Measurements from ENCODE around the gene DDX27.
"Not testable (repeated sequence)": the region's sequence is repeated elsewhere in the genome, so short reads cannot be mapped to it uniquely, and the experiment has no call there.

The DDX27 gene

DNA sequence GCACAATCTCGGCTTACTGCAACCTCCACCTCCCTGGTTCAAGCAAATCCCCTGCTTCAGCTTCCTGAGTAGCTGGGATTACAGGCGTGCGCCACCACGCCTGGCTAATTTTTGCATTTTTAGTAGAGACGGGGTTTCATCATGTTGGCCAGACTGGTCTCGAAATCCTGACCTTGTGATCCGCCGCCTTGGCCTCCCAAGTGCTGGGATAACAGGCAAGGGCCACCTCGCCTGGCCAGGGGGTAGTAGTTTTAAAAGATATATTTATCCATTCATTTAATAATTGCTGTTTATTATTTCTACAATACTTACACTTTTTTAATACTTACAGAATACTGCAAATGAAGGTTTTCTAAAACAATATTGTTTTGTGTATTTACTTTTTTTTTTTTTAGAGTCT lies 15.5 kb upstream of the DDX27 start:
- no peak for FAIRE-seq

DNA sequence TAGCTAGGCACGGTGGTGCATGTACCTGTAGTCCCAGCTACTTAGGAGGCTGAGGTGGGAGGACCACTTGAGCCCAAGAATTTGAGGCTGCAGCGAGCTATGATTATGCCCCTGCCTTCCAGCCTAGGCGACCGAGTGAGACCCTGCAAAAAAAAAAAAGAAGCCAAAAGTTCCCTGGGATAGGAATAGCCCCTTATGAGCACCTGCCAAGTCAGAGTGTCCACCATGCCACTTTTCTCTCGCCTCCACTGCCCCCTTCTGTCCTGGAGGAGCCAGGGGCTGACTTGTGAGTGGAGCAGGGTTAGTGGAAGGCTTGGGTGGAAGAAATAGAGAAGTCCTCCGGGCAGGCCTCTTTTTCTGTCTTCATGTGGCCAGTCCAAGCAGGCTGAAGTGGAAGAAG lies 12.1 kb upstream of the DDX27 start:
- FAIRE-seq = no peak

DNA sequence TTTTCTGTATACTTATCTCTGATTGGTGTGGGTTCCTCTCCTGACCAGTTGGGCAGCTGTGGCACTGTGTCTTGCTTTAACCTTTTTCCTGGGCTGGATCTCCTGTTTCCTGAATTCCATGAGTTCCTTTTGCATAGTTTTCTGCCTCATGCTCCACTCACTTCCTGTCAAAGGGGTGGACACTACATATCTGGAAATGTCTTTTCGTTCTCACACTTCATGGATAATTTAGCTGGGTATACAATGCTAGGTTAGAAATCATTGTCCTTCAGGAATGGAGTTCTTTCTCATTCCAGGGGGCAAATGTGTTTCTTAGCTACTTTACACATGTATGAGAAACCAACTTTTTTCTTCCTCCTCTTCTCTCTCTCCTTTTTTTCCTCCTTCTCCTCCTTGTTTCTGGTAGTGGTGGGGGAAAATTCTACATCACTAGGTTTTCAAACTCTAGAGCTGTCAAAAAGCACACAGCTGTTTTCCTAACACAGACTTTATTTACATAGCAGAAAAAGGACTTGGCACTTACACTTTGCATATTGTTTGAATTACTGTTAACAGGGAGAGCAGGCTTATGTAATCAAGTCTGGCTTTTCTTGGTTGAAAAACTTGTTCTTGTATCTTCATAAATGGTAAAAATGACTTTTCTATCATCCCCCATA lies 9.0 kb upstream of the DDX27 start:
- no peak for FAIRE-seq

DNA sequence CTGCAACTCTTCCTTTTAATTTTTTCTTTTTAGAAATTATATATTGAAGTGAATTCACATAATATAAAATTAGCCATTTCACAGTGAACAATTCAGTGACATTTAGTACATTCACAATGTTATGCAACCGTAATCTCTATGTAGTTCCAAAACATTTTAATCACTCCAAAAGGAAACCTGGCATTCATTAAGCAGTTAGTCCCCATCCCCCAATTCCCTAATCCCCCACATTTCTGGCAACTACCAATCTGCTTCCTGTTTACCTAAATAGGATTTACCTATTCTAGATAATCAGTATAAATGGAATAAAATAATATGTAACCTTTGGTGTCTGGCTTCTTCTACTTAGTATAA lies 8.5 kb upstream of the DDX27 start:
- no peak for FAIRE-seq

DNA sequence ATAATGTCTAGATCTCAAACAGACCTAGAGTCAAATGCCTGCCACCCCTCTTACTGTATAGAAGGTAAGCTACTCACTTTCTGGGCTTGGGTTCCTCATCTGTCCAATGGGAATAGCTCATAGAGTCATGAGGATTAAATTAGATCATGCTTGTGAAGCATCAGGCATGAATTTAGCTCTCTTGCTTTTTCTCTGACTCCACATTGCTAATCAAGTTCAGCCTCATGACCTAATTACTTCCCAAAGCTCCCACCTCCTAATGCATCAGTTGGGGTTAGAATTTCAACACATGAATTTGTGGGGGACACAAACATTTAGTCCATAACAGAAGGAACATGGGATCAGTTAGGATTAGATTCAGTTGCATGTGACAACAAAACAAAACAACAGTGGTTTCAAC lies 4.6 kb upstream of the DDX27 start:
- FAIRE-seq = no peak

DNA sequence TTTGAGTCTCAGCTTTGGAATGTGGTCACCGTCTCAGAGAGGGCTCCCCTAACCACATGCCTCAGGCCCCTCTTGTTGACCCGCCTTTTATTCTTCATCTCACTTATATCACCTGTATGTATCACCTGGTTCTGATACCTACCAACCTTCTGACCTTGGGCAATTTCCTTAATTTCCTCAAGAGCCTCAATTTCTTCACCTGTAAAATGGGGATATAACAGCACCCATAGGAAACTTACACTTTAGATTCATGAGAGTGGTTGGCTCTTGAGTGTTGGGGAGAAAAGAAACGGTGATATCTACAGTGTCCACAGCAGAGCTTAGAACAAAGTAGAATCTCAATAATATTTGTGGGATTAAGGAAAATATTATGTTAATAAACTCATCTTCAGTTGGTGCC lies 4.0 kb upstream of the DDX27 start:
- no peak for FAIRE-seq

DNA sequence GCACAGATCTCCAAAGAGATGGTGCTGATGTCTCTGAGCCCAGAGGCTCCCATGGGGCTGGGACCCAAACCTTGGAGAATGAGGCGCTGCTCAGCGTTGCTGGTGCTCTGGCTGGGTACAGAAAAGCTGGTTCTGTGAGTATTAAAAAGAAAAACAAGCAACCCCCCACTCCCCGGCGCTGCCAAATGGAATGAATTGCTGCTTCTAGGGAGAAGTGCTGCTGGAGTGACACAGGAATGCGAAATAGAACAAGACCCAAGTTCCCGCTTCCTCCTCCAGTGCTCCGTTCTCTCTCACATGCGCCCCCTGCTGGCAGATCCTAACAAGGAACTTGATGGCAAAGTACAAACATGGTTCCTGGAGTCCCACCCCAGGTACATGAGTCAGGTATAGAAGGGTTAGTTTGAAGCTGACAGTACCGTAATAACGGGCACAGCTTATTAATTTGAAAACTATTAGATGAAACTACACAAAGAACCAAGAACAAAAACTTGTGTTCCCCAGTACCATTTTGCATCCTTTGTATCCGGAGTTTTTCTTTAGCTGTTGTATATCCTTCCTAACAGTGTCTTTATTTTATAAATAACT lies 2.1 kb upstream of the DDX27 start:
- peak; percentile 85 for FAIRE-seq

DNA sequence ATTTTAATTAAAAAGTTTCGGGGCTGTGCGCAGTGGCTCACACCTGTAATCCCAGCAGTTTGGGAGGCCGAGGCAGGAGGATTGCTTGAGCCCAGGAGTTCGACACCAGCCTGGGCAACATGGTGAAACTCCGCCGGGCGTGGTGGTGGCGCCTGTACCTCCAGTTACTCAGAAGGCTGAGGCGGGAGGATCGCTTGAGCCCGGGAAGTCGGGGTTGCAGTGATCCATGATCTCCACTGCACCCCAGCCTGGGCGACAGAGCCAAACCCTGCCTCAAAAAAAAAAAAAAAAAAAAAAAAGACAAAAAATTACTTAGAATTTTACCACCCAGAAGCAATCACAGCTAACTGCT lies 501 bp upstream of the DDX27 start:
- FAIRE-seq = not testable (repeated sequence)

DNA sequence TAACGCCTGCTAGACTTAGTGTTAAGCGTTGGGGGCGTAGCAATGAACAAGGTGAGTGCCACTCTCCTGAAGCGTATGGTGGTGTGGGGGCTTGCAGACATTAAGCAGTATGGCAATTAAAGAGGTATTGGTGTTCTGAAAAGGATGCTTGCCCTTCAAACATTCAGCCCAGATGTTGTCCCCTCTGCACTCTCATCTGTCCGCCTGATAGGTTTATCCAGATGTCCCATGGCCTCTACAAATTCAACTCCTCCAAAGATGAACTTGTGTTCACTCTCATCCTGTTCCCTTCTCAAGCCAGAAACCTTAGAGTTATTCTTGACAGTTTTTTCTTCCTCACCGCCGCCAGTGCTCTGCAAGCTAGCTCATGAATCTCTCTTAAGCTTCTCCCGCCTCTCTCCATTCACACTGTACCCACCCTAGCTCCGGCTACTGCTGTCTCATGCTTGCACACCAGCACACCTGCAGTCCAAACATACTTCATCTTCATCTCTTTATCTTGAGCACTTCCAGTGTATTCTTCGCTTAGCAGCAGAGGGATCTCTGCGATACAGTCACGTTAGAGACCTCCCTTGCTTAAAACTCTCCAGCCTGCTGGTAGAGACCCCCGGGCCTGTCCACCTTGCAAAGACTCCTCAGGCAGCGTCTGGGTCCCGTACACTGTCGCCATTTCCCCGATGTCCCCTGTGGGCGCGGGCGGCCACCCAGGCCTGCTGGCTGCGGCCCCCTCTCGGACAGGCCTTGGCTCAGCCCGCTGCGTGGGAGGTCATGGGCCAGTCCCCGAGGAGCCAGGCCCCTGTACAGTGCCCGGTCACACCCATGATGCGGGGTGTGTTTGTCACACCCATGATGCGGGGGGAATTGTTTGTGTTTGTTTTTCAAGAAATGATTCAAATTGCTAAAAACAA lies 962 bp downstream of the DDX27 start:
- no peak for FAIRE-seq

DNA sequence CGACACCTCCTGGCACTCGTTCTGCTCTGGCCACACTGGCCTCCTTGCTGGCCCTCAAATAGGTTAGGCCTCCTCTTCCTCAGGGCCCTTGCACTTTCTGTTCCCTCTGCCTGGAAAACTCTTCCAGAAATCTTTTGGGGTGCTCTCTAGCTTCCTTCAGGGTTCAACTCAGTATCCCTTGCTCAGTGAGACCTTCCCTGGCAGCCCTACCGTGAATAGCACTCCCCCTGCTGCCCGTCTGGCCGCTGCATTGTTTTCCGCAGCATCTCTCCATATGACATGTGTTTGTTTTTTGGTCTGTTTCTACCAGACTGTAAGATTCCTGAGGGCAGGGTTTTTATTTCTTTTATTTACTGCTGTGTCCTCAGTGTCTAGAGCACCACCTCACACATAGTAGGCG lies 6.7 kb downstream of the DDX27 start:
- no peak for FAIRE-seq

DNA sequence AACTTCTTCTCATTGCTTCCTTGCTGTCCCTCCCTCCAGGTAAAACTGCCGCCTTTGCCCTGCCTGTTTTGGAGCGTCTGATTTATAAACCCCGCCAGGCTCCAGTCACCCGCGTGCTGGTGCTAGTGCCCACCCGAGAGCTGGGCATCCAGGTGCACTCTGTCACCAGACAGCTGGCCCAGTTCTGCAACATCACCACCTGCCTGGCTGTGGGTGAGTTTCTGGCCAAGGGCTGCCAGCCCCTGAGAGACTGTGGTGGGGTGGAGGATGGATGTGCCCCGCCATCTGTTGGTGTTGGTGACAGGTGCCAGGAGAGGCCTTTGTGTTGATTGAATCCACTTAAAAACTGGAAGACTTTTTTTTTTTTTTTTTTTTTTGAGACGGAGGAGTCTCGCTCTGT lies 9.5 kb downstream of the DDX27 start:
- FAIRE-seq = no peak

DNA sequence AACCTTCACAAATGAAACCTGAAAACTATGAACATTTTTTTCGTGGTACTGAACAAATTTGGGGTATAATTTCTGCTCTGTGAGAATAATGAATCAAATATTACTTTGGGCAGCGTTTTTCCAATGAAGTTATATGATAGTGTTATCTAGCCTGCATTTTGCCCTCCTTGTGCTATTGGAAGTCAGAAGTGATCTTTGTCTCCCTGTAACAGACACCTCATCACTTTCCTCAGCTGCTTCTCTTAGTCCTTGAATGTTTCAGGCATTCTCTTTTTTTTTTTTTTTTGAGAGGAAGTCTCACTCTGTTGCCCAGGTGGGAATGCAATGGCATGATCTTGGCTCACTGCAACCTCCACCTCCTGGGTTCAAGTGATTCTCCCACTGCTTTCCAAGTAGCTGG lies 10.2 kb downstream of the DDX27 start:
- FAIRE-seq = no peak

DNA sequence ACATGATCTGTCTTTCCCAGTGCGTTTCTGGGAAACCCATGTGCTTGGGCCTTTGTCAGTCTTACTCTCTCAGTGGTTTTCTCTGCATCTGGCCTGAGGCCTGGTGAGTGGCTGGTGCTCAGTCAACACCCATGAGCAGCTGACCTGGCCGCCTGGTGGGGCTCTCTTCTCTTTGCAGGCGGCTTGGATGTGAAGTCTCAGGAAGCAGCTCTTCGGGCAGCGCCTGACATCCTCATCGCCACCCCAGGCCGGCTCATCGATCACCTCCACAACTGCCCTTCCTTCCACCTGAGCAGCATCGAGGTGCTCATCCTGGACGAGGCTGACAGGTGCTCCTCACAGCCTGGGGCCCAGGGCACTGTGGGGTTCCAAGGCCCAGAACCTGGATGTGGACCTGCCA lies 10.8 kb downstream of the DDX27 start:
- FAIRE-seq = no peak

DNA sequence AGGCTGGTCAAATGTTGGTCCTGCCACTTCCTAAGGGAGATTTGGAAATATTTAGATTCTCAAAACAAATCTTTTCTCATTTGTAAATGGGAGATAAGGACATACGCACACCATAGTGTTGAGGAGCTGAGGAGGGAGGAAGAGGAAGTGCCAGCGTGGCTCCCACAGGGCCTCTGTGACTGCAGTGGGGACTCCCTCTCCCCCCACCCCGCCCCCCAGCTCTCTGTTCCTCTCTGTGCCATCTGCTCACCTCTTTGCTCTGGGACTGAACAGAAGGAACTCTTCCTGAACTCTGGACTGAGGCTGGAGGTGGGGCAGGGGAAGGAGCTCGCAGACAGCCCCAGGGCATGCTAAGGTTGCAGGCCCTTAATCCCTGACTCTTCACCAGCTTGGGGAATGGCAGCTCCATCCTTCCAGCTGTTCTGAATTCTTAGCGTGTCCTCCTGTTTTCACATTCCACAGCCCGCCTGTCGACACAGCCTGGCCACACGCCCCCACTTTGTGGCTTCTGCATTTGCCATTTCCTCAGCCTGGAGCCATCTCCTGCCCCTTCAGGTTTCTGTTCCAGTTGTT lies 11.4 kb downstream of the DDX27 start:
- no peak for FAIRE-seq

DNA sequence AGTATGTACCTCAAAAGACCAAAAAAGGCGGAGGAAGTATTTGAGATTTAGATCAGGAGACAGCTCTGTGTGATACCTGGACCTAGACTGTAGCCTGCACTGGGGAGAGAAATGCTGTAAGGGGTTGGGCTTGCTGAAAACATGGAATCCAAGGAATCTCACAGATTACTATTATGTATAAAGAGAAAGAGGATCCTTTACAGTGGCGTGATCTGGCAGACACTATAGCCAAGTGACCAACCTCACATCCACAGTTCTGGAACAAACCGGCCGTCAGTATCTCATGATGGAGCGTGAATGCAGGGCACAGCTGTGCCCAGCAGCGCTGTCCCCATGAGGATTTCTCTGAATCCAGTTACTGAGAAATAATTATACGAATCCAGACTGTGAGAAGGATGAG lies 12.3 kb downstream of the DDX27 start:
- FAIRE-seq = no peak

DNA sequence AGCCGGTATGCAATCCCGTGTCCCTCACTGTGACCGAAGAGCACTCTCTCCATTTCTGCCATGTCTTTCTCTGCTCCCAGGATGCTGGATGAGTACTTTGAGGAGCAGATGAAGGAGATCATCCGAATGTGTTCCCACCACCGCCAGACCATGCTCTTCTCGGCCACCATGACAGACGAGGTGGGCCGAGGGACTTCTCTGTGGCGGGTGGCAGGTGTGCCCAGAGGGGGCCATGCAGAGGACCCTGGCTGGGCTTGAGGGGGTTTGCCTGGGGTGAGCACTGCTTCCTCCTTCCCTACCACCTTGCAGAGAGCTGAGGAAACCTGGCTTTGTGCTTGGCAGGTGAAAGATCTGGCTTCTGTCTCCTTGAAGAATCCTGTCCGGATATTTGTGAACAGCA lies 14.0 kb downstream of the DDX27 start:
- FAIRE-seq = no peak

DNA sequence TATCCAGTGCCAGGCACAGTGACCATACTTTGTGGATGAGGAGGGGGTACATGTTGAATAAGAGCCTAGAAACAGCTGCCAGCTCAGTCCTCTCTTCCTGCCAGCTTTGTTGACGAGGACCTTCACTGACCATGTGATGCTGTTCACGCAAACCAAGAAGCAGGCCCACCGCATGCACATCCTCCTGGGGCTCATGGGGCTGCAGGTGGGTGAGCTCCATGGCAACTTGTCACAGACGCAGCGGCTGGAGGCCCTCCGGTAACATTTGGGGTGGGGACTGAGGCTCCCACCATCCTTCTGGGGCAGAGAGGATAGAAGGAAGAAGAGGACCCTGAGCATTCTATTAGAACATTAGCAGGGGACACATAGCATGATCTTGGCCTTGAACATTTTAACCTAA lies 15.6 kb downstream of the DDX27 start:
- no peak for FAIRE-seq

DNA sequence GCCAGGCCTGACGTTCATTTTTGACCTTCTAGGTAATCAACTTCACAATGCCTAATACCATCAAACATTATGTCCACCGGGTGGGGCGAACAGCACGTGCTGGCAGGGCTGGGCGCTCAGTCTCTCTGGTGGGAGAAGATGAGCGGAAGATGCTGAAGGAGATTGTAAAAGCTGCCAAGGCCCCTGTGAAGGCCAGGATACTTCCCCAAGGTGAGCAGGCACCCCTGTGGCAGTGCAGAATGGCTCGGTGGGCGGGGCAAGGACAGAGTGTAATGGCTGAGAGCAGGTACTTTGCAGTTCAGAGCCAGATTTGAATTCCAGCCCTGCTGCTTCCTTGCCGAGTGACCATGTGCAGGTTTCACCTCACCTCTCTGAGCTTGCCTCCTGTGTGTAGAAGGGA lies 17.1 kb downstream of the DDX27 start:
- no peak for FAIRE-seq

DNA sequence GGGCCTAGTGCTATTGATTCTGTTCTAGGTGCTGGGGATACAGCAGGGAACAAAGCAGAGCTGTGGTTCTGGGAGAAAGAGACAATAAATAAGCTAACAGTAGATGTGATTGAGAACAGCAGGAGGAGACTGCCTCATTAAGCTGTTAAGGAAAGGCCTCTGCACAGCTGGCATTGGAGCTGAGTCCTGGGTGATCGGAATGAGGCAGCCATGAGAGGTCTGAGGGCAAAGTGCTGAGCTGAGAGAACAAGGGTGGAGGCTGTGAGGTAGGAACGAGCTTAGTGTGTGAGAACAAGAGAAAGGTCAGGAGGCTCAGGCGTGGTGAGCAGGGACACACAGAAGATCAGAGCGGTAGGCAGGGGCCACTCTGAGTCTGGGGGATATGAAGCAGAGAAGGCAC lies 18.3 kb downstream of the DDX27 start:
- no peak for FAIRE-seq

DNA sequence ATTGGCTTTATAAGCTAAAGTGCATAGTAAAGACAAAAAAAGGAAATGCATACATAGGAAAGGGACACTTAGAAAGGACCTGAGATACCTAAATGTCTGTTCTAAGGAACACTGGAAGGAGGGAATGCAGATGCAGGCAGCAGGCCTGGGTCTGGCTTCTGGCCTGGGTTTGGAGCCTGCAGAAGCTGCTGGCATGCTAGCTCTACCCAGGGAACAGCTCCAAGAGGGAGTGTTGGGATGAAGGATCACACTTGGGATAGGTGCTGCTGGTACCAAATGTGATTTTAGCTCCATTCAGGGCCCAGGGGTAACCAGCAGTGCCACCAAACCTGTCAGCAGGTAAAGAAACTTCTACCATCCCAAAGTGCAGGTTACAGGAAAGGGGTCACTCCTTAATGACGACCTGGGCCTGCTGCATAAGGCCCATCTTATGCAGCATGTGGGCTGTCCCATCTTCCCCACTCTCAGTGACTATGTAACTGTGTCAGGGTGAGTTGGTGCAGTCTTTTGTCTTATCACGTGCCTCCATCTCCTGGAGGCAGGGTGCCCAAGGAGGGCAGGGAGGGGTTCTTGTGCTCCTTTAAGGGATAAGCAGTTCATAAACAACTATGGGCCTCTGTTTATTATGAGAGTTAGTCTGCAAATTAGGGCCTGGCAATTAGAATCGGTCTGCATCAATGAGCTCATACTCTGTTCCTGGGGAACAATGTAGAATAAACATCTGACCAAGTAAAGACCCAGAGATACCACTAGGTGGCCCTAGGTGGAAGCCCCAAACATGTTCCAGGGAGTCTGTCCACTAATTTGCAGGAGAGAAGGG lies 26.9 kb downstream of the DDX27 start:
- FAIRE-seq = peak; percentile 86

DNA sequence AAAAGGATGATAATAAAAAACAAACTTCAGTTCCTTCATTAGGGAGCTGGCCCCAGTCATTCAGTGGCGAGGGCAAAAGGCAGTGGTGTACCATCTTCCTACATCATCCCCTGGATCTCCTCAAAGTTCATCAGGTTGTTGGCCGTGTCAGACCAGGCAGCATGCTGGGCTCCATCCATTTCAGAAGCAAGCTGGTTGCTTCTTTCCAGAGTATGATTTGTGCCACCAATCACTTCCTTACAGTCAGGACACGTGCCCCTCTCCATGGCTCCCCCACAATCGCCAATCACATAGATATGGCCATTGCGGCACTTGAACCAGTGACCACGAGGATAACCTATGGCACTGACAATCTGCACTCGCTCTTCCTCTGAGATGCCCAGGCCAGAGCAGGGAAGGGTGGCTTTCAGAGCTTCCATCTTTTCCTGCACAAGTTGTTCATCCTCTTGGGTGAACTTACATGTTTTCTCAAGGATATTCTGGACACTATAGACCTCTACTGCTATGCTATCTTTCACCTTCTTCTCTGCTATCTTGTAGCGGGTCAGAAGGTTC lies 28.0 kb downstream of the DDX27 start:
- FAIRE-seq = no peak

DNA sequence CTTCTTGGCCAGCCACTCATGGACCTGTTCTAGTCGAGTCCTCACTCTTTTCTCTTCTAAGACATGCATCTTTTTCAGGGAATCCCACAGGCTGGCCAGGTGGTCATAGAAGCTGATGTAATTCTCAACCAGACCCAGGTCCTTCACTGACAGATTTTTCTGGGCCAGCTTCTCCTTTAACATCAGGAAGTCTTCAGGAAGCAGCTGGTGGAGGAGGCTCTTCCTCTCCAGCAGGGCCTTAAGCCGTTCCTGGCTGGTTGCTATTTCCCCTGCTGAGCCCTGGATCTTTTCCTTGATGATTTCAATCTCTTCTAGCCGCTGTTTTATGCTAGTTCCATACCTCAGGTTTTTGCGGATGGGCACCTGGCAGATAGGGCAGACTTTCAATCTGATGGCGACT lies 28.6 kb downstream of the DDX27 start:
- no peak for FAIRE-seq

DNA sequence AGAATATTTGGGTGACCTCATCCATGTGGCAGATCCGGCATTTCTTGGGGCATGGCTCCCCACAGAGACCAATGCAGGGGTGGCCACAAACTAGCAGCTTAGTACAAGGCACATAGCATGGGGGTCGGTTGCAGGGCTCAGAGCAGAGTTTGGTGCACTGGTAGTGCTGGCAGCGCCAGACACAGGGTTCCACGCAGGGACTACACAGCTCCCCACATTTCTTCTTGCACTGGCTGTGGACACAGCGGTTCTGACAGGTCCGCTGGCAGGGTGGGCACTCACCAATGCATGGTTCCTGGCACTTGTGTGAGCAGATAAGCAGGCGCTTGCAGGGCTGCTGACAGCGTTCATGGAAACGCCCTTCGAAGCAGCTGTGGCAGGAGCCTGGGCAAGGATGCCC lies 29.1 kb downstream of the DDX27 start:
- FAIRE-seq = no peak

Data from G401.6 (cell line).